ENCODE data around the gene JPH3.

Gene JPH3

GRCh38 chr16:87602001-87602775 is at the start of gene JPH3:
Gene JPH3 (plus strand): TSS chr16:87602508. CDS start chr16:87603147, 639 bp downstream.
- no peak for DNase-seq (ENCODE audit: low read depth in 2 of 2)

- DNase-seq (ENCODE audit: low read depth in 2 of 2): no peak
Observed at GRCh38 chr16:87552772-87553573, 49.3 kb upstream of the JPH3 start.

- DNase-seq (ENCODE audit: low read depth in 2 of 2): no peak
Observed at GRCh38 chr16:87554754-87555427, 47.4 kb upstream of the JPH3 start.

GRCh38 chr16:87555647-87556046 is 46.7 kb upstream of the JPH3 start:
- DNase-seq (ENCODE audit: low read depth in 2 of 2): no peak

- no peak for DNase-seq (ENCODE audit: low read depth in 2 of 2)
Observed at GRCh38 chr16:87556941-87557459, 45.3 kb upstream of the JPH3 start.

- DNase-seq (ENCODE audit: low read depth in 2 of 2): no peak
Observed at GRCh38 chr16:87558682-87559081, 43.6 kb upstream of the JPH3 start.

GRCh38 chr16:87559945-87560344 is 42.4 kb upstream of the JPH3 start:
- no peak for DNase-seq (ENCODE audit: low read depth in 2 of 2)

GRCh38 chr16:87560428-87561199 is 41.7 kb upstream of the JPH3 start:
- DNase-seq (ENCODE audit: low read depth in 2 of 2): no peak

GRCh38 chr16:87561200-87562105 is 40.9 kb upstream of the JPH3 start:
- DNase-seq (ENCODE audit: low read depth in 2 of 2): no peak

- DNase-seq (ENCODE audit: low read depth in 2 of 2): no peak
Observed at GRCh38 chr16:87562201-87562600, 40.1 kb upstream of the JPH3 start.

GRCh38 chr16:87563022-87563421 is 39.3 kb upstream of the JPH3 start:
- DNase-seq (ENCODE audit: low read depth in 2 of 2): no peak

- DNase-seq (ENCODE audit: low read depth in 2 of 2): no peak
Observed at GRCh38 chr16:87563714-87564523, 38.4 kb upstream of the JPH3 start.

GRCh38 chr16:87564524-87564778 is 37.9 kb upstream of the JPH3 start:
- DNase-seq (ENCODE audit: low read depth in 2 of 2): no peak

- no peak for DNase-seq (ENCODE audit: low read depth in 2 of 2)
Observed at GRCh38 chr16:87569601-87570571, 32.4 kb upstream of the JPH3 start.

GRCh38 chr16:87570572-87570937 is 31.8 kb upstream of the JPH3 start:
- DNase-seq (ENCODE audit: low read depth in 2 of 2): no peak

GRCh38 chr16:87570938-87571867 is 31.1 kb upstream of the JPH3 start:
- DNase-seq (ENCODE audit: low read depth in 2 of 2): no peak

- no peak for DNase-seq (ENCODE audit: low read depth in 2 of 2)
Observed at GRCh38 chr16:87571868-87572244, 30.5 kb upstream of the JPH3 start.

GRCh38 chr16:87572959-87573358 is 29.3 kb upstream of the JPH3 start:
- DNase-seq (ENCODE audit: low read depth in 2 of 2): no peak

Data from stimulated activated CD4-positive, alpha-beta T cell treated with anti-CD3 and anti-CD28 coated beads, Interleukin-15, amount 100 ng/mL, for 48 hours (primary cell).